Measurements from ENCODE around the gene ERC1.

DNA sequence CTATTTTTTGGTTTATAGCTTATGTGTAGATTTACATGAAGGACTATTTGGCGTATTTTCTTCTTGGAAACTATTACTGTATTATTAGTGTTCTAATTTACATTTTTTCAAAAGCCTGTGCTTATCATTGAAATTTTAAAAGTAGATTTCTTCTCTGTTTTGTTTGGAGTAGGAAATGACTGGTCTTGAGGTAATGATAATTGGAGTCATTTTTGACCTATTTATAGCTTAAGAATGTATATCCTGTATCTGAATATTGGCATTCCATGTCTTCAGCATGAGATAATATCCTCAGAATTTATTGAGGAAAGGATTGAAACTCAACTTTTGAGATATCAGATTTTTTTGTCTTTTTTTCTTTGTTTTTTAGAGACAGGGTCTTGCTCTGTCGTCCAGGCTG, 193.4 kb downstream of the ERC1 start:
- TF ChIP-seq, protein P1, sequence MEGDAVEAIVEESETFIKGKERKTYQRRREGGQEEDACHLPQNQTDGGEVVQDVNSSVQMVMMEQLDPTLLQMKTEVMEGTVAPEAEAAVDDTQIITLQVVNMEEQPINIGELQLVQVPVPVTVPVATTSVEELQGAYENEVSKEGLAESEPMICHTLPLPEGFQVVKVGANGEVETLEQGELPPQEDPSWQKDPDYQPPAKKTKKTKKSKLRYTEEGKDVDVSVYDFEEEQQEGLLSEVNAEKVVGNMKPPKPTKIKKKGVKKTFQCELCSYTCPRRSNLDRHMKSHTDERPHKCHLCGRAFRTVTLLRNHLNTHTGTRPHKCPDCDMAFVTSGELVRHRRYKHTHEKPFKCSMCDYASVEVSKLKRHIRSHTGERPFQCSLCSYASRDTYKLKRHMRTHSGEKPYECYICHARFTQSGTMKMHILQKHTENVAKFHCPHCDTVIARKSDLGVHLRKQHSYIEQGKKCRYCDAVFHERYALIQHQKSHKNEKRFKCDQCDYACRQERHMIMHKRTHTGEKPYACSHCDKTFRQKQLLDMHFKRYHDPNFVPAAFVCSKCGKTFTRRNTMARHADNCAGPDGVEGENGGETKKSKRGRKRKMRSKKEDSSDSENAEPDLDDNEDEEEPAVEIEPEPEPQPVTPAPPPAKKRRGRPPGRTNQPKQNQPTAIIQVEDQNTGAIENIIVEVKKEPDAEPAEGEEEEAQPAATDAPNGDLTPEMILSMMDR (IDR thresholded peaks at IDR 0.05; ENCODE audit: low read depth, low read length) = no peak
- no peak for TF ChIP-seq POLR2A (IDR thresholded peaks at IDR 0.05; ENCODE audit: extremely low read depth, insufficient read length)
- TF ChIP-seq, protein P2, sequence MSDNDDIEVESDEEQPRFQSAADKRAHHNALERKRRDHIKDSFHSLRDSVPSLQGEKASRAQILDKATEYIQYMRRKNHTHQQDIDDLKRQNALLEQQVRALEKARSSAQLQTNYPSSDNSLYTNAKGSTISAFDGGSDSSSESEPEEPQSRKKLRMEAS (IDR thresholded peaks at IDR 0.05; ENCODE audit: low read depth, low read length) = no peak
- TF ChIP-seq MYC (IDR thresholded peaks at IDR 0.05; ENCODE audit: low read depth, low read length) = no peak

Measured in NB4 (cell line).